Fibroblast of lung (primary cell): ENCODE results near the gene NIPAL1.

Source experiments
- CTCF ChIP-seq, 2 donors: IDR thresholded peaks in 1 of 2; conservative IDR thresholded peaks in 1 of 2; 1 replicate in 1 of 2; 2 replicates in 1 of 2; pipeline ENCODE4 v1.5.1; 2011 to 2012; ENCODE audit warnings: low read length in 2 of 2, control low read depth in 1 of 2, inconsistent platforms in 1 of 2, low read depth in 1 of 2, mild to moderate bottlenecking in 1 of 2
- EZH2 ChIP-seq: IDR thresholded peaks from 2 replicates; pipeline ENCODE4 v1.5.1; 2012; ENCODE audit warnings: low read length, control low read depth, mild to moderate bottlenecking; ENCODE audit errors: missing control alignments

GRCh38 chr4:47996021-47996420, 20.6 kb upstream of the NIPAL1 start:
- TF ChIP-seq CTCF (conservative IDR thresholded peaks at IDR 0.05 in 1 of 2, IDR thresholded peaks at IDR 0.05 in 1 of 2; ENCODE audit: low read depth in 1 of 2, low read length in 2 of 2) (no peak), EZH2 (no peak)
